ENCODE results near the gene CD163. TPM values are rescaled to one million over a fixed set of nuclear protein-coding genes. Genes with fewer than 3 reads are reported as not detected.

The CD163 gene
- total RNA-seq, 1 donor from 2014 or later, result 0.14 TPM

DNA sequence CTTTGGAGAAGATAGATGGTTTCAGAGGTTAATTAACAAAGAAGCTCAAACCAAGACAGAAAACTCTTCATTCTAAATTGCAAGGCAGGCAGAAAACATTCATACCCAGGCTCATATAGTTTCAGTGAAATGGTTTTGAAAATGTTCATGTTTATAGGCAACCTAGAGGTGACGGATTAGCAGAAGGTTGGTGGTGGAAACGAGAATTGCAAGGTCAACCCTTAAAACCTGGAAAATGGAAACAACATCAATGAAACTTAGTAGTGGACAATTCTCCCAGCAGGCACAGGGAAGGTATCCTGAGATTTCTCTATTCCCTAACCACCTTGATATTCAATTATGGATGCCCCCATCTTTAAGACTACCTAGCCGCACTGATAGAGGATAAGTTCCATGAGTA is 965 bp downstream of the CD163 start:
- no peaks in the 10 kb centered on the region for H3K4me1 Mint-ChIP-seq (ENCODE audit: unreplicated experiment)
- H3K4me3 Mint-ChIP-seq, result no peak overlapping the region

DNA sequence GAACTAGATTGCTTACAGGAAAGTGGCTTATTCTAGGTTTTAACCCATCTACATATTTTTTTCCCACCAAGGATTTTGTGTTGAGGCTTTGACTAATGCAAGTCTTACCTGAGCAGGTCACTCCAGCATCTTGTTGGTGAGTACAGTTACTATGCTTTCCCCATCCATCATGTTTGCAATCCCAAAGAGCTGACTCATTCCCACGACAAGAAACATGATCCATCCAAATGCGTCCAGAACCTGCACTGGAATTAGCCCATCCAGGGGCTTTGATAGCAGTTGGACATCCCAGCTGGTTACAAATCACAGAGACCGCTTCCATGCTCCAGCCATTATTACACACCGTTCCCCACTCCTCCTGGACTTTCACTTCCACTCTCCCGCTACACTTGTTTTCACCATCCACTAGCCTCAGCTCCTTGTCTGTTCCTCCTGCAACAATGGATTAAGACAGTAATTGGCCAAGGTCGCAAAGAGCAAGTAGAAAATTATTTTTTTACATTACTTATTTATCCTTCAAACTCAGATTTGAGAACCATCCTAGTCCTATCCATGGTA is 2.5 kb downstream of the CD163 start:
- Mint-ChIP-seq H3K4me1 (ENCODE audit: unreplicated experiment) (no peaks in the 10 kb centered on the region), H3K27ac (no peak overlapping the region), H3K9me3 (no peaks in the 10 kb centered on the region), H3K4me3 (no peak overlapping the region), H3K36me3 (no peaks in the 10 kb centered on the region), H3K27me3 (peaks cover 32% of the 10 kb centered on the region)
- no peak for DNase-seq (ENCODE audit: extremely low spot score, unreplicated experiment)
- TF ChIP-seq, protein P1, sequence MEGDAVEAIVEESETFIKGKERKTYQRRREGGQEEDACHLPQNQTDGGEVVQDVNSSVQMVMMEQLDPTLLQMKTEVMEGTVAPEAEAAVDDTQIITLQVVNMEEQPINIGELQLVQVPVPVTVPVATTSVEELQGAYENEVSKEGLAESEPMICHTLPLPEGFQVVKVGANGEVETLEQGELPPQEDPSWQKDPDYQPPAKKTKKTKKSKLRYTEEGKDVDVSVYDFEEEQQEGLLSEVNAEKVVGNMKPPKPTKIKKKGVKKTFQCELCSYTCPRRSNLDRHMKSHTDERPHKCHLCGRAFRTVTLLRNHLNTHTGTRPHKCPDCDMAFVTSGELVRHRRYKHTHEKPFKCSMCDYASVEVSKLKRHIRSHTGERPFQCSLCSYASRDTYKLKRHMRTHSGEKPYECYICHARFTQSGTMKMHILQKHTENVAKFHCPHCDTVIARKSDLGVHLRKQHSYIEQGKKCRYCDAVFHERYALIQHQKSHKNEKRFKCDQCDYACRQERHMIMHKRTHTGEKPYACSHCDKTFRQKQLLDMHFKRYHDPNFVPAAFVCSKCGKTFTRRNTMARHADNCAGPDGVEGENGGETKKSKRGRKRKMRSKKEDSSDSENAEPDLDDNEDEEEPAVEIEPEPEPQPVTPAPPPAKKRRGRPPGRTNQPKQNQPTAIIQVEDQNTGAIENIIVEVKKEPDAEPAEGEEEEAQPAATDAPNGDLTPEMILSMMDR (conservative IDR thresholded peaks at IDR 0.05), result no peak

More for the DNA sequence above, 965 bp downstream of the CD163 start:
- Mint-ChIP-seq H3K9me3 (no peaks in the 10 kb centered on the region), H3K27ac (no peak overlapping the region), H3K27me3 (peaks cover 30% of the 10 kb centered on the region), H3K36me3 (no peaks in the 10 kb centered on the region)
- TF ChIP-seq, protein P1 (conservative IDR thresholded peaks at IDR 0.05), result peak; percentile 29
- no peak for DNase-seq (ENCODE audit: extremely low spot score, unreplicated experiment)

- TF ChIP-seq, protein P1 (conservative IDR thresholded peaks at IDR 0.05), result no peak
- H3K36me3 Mint-ChIP-seq, result no peaks in the 10 kb centered on the region
- H3K4me1 Mint-ChIP-seq (ENCODE audit: unreplicated experiment), result no peaks in the 10 kb centered on the region
- no peak overlapping the region for H3K27ac Mint-ChIP-seq
- H3K4me3 Mint-ChIP-seq, result no peak overlapping the region
- no peaks in the 10 kb centered on the region for H3K9me3 Mint-ChIP-seq
- no peak for DNase-seq (ENCODE audit: extremely low spot score, unreplicated experiment)
- H3K27me3 Mint-ChIP-seq, result peaks cover 31% of the 10 kb centered on the region
These were observed 3.9 kb downstream of the CD163 start for GRCh38 chr12:7499636-7500035.

- H3K4me3 Mint-ChIP-seq, result no peak overlapping the region
- no peaks in the 10 kb centered on the region for H3K4me1 Mint-ChIP-seq (ENCODE audit: unreplicated experiment)
- H3K27ac Mint-ChIP-seq, result no peak overlapping the region
- H3K36me3 Mint-ChIP-seq, result no peaks in the 10 kb centered on the region
- no peak for DNase-seq (ENCODE audit: extremely low spot score, unreplicated experiment)
- TF ChIP-seq, protein P1 (conservative IDR thresholded peaks at IDR 0.05), result no peak
- H3K27me3 Mint-ChIP-seq, result peaks cover 29% of the 10 kb centered on the region
- H3K9me3 Mint-ChIP-seq, result no peaks in the 10 kb centered on the region
These were observed 4.8 kb downstream of the CD163 start for GRCh38 chr12:7498809-7499208.

- H3K4me3 Mint-ChIP-seq, result no peak overlapping the region
- no peaks in the 10 kb centered on the region for H3K36me3 Mint-ChIP-seq
- H3K27ac Mint-ChIP-seq, result no peak overlapping the region
- H3K9me3 Mint-ChIP-seq, result no peaks in the 10 kb centered on the region
- peaks cover 26% of the 10 kb centered on the region for H3K27me3 Mint-ChIP-seq
- TF ChIP-seq, protein P1 (conservative IDR thresholded peaks at IDR 0.05), result no peak
- DNase-seq (ENCODE audit: extremely low spot score, unreplicated experiment), result no peak
- no peaks in the 10 kb centered on the region for H3K4me1 Mint-ChIP-seq (ENCODE audit: unreplicated experiment)
These were observed 5.9 kb downstream of the CD163 start for GRCh38 chr12:7497661-7498060.

DNA sequence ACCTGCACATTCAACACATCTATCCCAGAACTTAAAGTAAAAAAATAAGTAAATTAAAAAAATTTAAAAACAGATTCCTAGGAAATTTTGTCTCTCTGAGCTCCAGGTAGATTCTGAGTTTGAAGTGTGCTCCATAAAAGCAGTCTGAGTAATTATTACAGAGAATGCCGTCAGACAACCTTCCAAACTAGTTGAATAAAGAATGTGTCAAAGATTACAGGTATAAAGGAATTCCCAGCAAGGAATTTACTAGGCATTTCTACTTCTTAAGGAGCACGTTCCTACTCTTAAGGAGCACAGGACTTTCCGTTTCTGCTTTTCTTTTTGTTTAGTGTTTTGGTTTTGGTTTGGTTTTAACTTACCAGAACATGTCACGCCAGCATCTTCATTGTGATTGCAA is 7.1 kb downstream of the CD163 start:
- H3K4me3 Mint-ChIP-seq, result no peak overlapping the region
- H3K9me3 Mint-ChIP-seq, result no peaks in the 10 kb centered on the region
- peaks cover 26% of the 10 kb centered on the region for H3K27me3 Mint-ChIP-seq
- no peak for DNase-seq (ENCODE audit: extremely low spot score, unreplicated experiment)
- H3K36me3 Mint-ChIP-seq, result no peaks in the 10 kb centered on the region
- TF ChIP-seq, protein P1 (conservative IDR thresholded peaks at IDR 0.05), result no peak
- H3K4me1 Mint-ChIP-seq (ENCODE audit: unreplicated experiment), result no peaks in the 10 kb centered on the region
- H3K27ac Mint-ChIP-seq, result no peak overlapping the region

Data from type B pancreatic cell (in vitro differentiated cells).